Measurements from ENCODE around the gene PLEKHM3.
"Not testable (repeated sequence)": the region's sequence is repeated elsewhere in the genome, so short reads cannot be mapped to it uniquely, and the experiment has no call there.

Gene PLEKHM3

DNA sequence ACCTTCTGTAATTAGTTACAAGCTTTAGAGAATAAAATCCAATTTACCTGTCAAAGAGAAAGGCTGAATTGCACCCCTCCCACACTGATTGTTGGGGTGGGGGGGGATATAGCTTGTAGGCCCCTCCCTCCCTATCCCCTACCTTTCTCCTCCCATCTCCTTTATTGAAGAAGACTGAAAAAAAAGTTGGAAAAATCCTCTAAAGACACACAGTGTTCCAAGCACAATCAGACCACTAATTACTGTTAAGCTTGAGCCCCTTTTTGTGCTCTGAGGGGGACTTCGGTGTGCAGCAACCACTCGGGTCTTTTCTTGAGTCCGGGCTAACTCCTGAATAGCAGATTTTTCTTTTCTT, 212.6 kb downstream of the PLEKHM3 start (continued):
- TF ChIP-seq, protein P1, sequence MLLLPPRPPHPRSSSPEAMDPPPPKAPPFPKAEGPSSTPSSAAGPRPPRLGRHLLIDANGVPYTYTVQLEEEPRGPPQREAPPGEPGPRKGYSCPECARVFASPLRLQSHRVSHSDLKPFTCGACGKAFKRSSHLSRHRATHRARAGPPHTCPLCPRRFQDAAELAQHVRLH (tag by site-specific recombination; IDR thresholded peaks at IDR 0.05), result no peak
- TF ChIP-seq ZNF629 (tag by site-specific recombination; IDR thresholded peaks at IDR 0.05) (no peak), ZNF776 (tag by site-specific recombination; IDR thresholded peaks at IDR 0.05; ENCODE audit: borderline replicate concordance) (no peak), ZNF341 (tag by site-specific recombination; IDR thresholded peaks at IDR 0.05; ENCODE audit: low read depth) (no peak), BCL11B (tag by site-specific recombination; IDR thresholded peaks at IDR 0.05; ENCODE audit: low read depth) (no peak), ZNF549 (tag by site-specific recombination; IDR thresholded peaks at IDR 0.05) (no peak), SETDB1 (IDR thresholded peaks at IDR 0.05; ENCODE audit: insufficient read length, low read length) (no peak), ZBTB48 (tag by site-specific recombination; IDR thresholded peaks at IDR 0.05) (no peak), SALL2 (tag by site-specific recombination; IDR thresholded peaks at IDR 0.05; ENCODE audit: borderline replicate concordance) (no peak), PRDM1 (tag by site-specific recombination; IDR thresholded peaks at IDR 0.05) (no peak)
- TF ChIP-seq, protein P2, sequence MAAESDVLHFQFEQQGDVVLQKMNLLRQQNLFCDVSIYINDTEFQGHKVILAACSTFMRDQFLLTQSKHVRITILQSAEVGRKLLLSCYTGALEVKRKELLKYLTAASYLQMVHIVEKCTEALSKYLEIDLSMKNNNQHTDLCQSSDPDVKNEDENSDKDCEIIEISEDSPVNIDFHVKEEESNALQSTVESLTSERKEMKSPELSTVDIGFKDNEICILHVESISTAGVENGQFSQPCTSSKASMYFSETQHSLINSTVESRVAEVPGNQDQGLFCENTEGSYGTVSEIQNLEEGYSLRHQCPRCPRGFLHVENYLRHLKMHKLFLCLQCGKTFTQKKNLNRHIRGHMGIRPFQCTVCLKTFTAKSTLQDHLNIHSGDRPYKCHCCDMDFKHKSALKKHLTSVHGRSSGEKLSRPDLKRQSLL (tag by site-specific recombination; IDR thresholded peaks at IDR 0.05), result no peak
- TF ChIP-seq, protein P3, sequence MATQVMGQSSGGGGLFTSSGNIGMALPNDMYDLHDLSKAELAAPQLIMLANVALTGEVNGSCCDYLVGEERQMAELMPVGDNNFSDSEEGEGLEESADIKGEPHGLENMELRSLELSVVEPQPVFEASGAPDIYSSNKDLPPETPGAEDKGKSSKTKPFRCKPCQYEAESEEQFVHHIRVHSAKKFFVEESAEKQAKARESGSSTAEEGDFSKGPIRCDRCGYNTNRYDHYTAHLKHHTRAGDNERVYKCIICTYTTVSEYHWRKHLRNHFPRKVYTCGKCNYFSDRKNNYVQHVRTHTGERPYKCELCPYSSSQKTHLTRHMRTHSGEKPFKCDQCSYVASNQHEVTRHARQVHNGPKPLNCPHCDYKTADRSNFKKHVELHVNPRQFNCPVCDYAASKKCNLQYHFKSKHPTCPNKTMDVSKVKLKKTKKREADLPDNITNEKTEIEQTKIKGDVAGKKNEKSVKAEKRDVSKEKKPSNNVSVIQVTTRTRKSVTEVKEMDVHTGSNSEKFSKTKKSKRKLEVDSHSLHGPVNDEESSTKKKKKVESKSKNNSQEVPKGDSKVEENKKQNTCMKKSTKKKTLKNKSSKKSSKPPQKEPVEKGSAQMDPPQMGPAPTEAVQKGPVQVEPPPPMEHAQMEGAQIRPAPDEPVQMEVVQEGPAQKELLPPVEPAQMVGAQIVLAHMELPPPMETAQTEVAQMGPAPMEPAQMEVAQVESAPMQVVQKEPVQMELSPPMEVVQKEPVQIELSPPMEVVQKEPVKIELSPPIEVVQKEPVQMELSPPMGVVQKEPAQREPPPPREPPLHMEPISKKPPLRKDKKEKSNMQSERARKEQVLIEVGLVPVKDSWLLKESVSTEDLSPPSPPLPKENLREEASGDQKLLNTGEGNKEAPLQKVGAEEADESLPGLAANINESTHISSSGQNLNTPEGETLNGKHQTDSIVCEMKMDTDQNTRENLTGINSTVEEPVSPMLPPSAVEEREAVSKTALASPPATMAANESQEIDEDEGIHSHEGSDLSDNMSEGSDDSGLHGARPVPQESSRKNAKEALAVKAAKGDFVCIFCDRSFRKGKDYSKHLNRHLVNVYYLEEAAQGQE (tag by site-specific recombination; IDR thresholded peaks at IDR 0.05), result no peak
- TF ChIP-seq, protein P4, sequence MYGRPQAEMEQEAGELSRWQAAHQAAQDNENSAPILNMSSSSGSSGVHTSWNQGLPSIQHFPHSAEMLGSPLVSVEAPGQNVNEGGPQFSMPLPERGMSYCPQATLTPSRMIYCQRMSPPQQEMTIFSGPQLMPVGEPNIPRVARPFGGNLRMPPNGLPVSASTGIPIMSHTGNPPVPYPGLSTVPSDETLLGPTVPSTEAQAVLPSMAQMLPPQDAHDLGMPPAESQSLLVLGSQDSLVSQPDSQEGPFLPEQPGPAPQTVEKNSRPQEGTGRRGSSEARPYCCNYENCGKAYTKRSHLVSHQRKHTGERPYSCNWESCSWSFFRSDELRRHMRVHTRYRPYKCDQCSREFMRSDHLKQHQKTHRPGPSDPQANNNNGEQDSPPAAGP (tag by site-specific recombination; IDR thresholded peaks at IDR 0.05), result no peak

DNA sequence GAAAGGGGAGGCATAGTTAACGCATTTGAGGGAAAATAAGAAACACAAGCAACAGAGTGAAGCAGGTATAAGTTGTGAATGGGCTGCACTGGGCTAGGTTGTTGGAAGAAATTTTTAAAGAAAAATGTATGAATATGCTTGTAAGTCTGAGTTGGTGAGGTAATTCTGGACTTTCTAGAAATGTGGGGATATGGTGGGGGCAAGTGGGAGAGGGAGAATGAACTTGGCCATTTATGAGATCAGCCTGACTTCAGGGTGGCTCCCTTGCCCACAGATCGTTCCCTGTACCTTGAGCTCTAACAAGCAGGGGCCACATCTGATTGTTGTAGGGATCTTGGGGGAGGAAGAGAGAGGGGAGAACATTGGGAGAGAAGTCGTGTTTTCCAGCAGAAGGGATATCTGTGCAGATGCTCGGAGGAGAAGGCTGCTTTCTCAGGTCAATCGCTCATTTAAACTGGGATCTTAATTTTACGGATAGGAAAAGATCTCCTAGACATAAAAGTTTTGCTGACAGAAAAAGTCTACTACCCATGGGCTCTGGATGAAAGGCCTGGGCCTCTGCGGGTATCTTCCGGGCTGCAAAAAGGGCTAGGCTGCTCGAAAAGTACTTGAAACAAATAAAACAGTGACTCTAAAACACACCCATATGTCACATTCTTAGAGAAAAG, 213.1 kb downstream of the PLEKHM3 start:
- ChIA-PET CTCF (interaction anchor here (0.7 kb wide), 1 partner anchor 378 kb away, joined by 3 read pairs; no protein-coding TSS in a partner anchor), POLR2A (no interaction called here)
- no peak for TF ChIP-seq PRDM1 (tag by site-specific recombination; IDR thresholded peaks at IDR 0.05)
- H3K36me3 ChIP-seq (ENCODE audit: control insufficient read depth in 2 of 2, insufficient read depth in 1 of 2, low read length in 2 of 2), result no peaks in the 10 kb centered on the region
- no peaks in the 10 kb centered on the region for H3K4me1 ChIP-seq (ENCODE audit: control insufficient read depth, insufficient read depth, low read length)
- no peaks in the 10 kb centered on the region for H3K9me3 ChIP-seq (ENCODE audit: control insufficient read depth, insufficient read depth, low read depth, low read length)
- no peak overlapping the region for H3K4me3 ChIP-seq (ENCODE audit: low read depth, low read length)
- no peak overlapping the region for H3K27ac ChIP-seq (ENCODE audit: extremely low read depth, low read depth, low read length)

DNA sequence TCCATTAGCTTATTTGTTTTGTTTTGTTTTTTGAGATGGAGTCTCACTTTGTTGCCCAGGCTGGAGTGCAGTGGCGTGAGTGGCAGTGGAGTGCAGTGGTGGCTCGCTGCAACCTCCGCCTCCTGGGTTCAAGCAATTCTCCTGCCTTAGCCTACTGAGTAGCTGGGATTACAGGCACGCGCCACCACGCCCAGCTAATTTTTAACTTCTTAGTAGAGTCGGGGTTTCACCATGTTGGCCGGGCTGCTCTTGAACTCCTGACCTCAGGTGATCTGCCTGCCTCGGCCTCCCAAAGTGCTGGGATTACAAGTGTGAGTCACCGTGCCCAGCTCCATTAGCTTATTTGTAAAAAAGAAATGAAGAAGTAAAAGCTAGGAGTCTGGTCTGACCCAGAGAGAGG, 213.7 kb downstream of the PLEKHM3 start:
- H3K9me3 ChIP-seq (ENCODE audit: control insufficient read depth, insufficient read depth, low read depth, low read length); H3K4me3 ChIP-seq (ENCODE audit: low read depth, low read length); H3K27ac ChIP-seq (ENCODE audit: extremely low read depth, low read depth, low read length); H3K36me3 ChIP-seq (ENCODE audit: control insufficient read depth in 2 of 2, insufficient read depth in 1 of 2, low read length in 2 of 2); H3K4me1 ChIP-seq (ENCODE audit: control insufficient read depth, insufficient read depth, low read length): not testable (repeated sequence)
- ChIA-PET POLR2A (interaction anchor here (0.5 kb wide), 1 partner anchor 53 kb away, joined by 7 read pairs; no protein-coding TSS in a partner anchor), CTCF (interaction anchor here (0.7 kb wide), 1 partner anchor 377 kb away, joined by 3 read pairs; no protein-coding TSS in a partner anchor)
